GM19240 (cell line): ENCODE data around the gene P4HA1.

Experiments used
- DNase-seq: peaks from one replicate; pipeline ENCODE4 v3.0.0; 2011; ENCODE audit warnings: low spot score; ENCODE audit not compliant: insufficient read length

P4HA1 gene

DNA sequence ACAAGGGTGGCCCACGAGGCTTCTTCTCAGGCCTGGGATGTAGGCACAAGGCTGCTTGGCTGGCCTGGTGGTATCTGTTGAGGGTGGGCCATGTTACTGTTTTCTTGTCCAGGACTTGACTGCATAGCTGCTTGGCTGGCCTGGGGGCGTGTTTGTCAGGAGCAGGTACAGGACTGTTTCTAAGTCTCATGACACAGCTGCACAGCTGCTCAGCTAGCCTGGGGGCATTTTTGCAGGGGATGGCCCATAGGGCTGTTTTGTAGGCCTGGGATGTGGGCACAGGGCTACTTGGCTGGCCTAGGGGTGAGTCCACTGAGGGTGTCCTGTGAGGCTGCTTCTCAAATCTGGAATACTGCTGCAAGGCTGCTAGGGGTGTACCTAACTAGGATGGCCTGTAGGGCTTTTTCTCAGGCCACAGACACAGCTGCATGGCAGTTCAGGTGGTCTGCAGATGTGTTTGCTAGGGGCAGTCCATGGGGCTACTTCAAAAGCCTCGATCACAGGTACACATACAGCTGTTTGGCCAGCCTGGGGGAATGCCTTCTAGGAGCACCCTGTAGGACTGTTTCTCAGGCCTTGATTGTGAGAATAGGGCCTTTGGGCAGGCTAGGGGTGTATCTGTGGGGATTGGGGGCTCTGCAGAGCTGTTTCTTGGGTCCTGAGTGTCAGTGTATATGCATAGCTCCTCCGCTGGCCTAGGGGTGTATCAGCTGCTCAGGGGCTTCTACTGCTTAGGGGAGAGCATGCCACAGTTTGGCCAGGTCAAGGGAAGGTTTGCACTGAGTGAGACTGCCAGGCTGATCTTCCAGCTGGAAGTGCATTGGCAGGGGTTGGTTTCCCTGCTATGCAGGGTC, 115.4 kb downstream of the P4HA1 start:
- no peak for DNase-seq

DNA sequence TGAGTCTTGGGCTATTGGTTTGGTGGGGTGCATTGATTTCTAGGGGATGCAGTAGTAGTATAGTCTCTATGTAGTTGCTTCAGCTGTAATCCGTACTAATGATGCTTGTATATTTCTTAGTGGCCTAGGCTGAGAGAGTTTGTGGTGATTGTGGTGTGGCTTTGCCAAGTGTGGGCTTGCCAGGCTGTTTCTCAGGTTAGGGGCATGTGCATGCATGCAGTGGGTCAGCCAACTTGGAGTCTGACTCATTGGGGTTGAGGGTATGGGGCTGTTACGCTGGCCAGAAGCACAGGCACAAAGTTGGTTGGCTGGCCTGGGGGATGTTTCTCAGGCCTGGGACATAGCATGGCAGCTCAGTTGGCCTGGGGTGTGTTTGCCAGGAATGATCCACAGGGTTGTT, 116.3 kb downstream of the P4HA1 start:
- DNase-seq = no peak

DNA sequence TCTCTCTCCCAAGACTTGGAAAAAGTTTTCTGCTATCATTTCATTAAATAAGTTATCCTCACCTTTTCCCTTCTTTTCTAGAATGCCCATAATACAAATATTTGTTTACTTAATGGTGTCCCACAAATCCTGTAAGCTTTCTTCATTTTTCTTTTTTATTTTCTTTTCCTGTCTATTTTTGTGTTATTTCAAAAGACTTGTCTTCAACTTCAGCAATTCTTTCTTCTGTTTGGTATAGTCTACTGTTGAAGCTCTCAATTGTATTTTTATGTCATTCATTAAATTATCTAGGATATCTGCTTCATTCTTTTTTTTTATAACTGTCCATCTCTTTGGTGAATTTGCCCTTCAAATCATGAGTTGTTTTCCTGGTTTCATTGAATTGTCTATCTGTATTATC, 117.0 kb downstream of the P4HA1 start:
- no peak for DNase-seq

DNA sequence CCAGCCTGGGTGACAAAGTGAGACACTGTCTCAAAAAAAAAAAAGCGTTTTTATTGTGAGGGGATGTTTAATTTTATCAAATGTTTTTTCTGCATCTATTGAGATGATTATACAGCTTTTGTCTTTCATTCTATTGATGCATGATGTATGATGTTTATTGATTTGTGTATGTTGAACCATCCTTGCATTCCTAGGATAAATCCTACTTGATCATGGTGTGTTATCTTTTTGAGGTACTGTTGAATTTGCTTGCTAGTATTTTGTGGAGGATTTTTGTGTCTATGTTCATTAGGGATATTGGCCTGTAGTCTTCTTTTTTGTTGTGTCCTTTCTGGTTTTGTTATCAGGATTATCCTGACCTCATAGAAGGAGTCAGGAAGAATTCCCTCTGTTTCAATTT, 119.8 kb downstream of the P4HA1 start:
- no peak for DNase-seq
